NCI-H82 treated with DMSO at 0.1 percent for 48 hours (cell line): ENCODE measurements around the gene SON.
"Not testable (repeated sequence)": the region's sequence is repeated elsewhere in the genome, so short reads cannot be mapped to it uniquely, and the experiment has no call there.

ENCODE experiments used
- DNase-seq: peaks from one replicate; lab custom pipeline; 2025; ENCODE audit not compliant: unreplicated experiment; lab: John Stamatoyannopoulos, UW

SON gene

GRCh38 chr21:33566514-33566913 lies 23.7 kb downstream of the SON start:
- no peak for DNase-seq

- DNase-seq, result no peak
These were observed 25.1 kb downstream of the SON start for GRCh38 chr21:33567914-33568313.

- DNase-seq, result no peak
These were observed 25.6 kb downstream of the SON start for GRCh38 chr21:33568448-33568847.

GRCh38 chr21:33569991-33570390 lies 27.2 kb downstream of the SON start:
- no peak for DNase-seq

- DNase-seq, result no peak
These were observed 29.5 kb downstream of the SON start for GRCh38 chr21:33572350-33572749.

- DNase-seq, result not testable (repeated sequence)
These were observed 33.9 kb downstream of the SON start for GRCh38 chr21:33576741-33577141.

- no peak for DNase-seq
These were observed 35.4 kb downstream of the SON start for GRCh38 chr21:33578214-33578613.

GRCh38 chr21:33578959-33579542 lies 36.2 kb downstream of the SON start:
- DNase-seq, result no peak

- DNase-seq, result no peak
These were observed 41.6 kb downstream of the SON start for GRCh38 chr21:33584455-33584854.

- DNase-seq, result no peak
These were observed 44.1 kb downstream of the SON start for GRCh38 chr21:33586927-33587326.

- no peak for DNase-seq
These were observed 45.1 kb downstream of the SON start for GRCh38 chr21:33587792-33588484.

- peak; percentile 77 for DNase-seq
These were observed 45.9 kb downstream of the SON start, which contains the start of gene DONSON for GRCh38 chr21:33588485-33589335. DONSON (minus strand) TSS chr21:33588684; CDS start chr21:33588641, 43 bp downstream.

- DNase-seq, result no peak
These were observed 55.2 kb downstream of the SON start for GRCh38 chr21:33598051-33598450.

GRCh38 chr21:33608559-33608958 lies 65.7 kb downstream of the SON start:
- no peak for DNase-seq

- no peak for DNase-seq
These were observed 68.3 kb downstream of the SON start for GRCh38 chr21:33611006-33611744.

GRCh38 chr21:33617565-33617964 lies 74.7 kb downstream of the SON start:
- DNase-seq, result not testable (repeated sequence)

GRCh38 chr21:33618407-33618806 lies 75.6 kb downstream of the SON start:
- no peak for DNase-seq

GRCh38 chr21:33619726-33620125 lies 76.9 kb downstream of the SON start:
- DNase-seq, result no peak

GRCh38 chr21:33622253-33622652 lies 79.4 kb downstream of the SON start:
- DNase-seq, result no peak

GRCh38 chr21:33626151-33626550 lies 83.3 kb downstream of the SON start:
- DNase-seq, result not testable (repeated sequence)
